IMR-90 (cell line): Measurements from ENCODE around the gene DNMT3A. TPM values are rescaled to one million over a fixed set of nuclear protein-coding genes. Genes with fewer than 3 reads are reported as not detected.

Experiments used
- ATAC-seq: fragments of 200-7000 bp; cut with Tn5 transposase; 2 replicates; pipeline ENCODE4 v1.9.1; 2020; ENCODE audit warnings: low read depth, mild to moderate bottlenecking, moderate library complexity
- BruUV-seq: library from RNA; stranded (reverse); fragments of 400-500 nt; replicated peaks from 2 replicates; lab custom pipeline; 2021; lab: Mats Ljungman, UMichigan
- CTCF ChIA-PET: fragments of 300-600 bp; formaldehyde crosslinking; extraction: SDS; loops from one replicate; lab custom pipeline; 2021; ENCODE audit warnings: antibody characterized with exemption; lab: Yijun Ruan, JAX
- POLR2A ChIA-PET: fragments of 300-600 bp; sonication (Branson Sonifier 250); formaldehyde crosslinking; loops from one replicate; lab custom pipeline; 2022; ENCODE audit warnings: antibody characterized with exemption; ENCODE audit not compliant: unreplicated experiment; lab: Charles Lee
- DNase-seq: peaks from one replicate; pipeline ENCODE4 v3.0.0; 2013
- H2AFZ ChIP-seq: replicated peaks from 2 replicates; pipeline ENCODE3; 2013; ENCODE audit warnings: low read length, mild to moderate bottlenecking; ENCODE audit not compliant: poor library complexity
- H2AK5ac ChIP-seq: 2 replicates; pipeline ENCODE4 v1.6.1; 2013; ENCODE audit warnings: low read depth, low read length, inconsistent platforms
- H2AK9ac ChIP-seq: replicated peaks from 2 replicates; pipeline ENCODE3; 2013; ENCODE audit warnings: mild to moderate bottlenecking, low read depth, low read length, moderate library complexity; ENCODE audit not compliant: poor library complexity
- H2BK120ac ChIP-seq: 2 replicates; pipeline ENCODE4 v1.6.1; 2013; ENCODE audit warnings: low read depth, low read length, inconsistent platforms
- H2BK15ac ChIP-seq: 3 replicates; pipeline ENCODE4 v1.6.1; 2013; ENCODE audit warnings: low read depth, low read length, inconsistent platforms
- H2BK20ac ChIP-seq: 2 replicates; pipeline ENCODE4 v1.6.1; 2013; ENCODE audit warnings: low read depth, mild to moderate bottlenecking, inconsistent platforms, low read length, moderate library complexity
- H2BK5ac ChIP-seq: 2 replicates; pipeline ENCODE4 v1.6.1; 2013; ENCODE audit warnings: mild to moderate bottlenecking, low read depth, low read length, inconsistent platforms; ENCODE audit not compliant: poor library complexity, severe bottlenecking
- H3K14ac ChIP-seq: replicated peaks from 2 replicates; pipeline ENCODE4 v1.6.1; 2013; ENCODE audit warnings: low read depth, low read length, inconsistent platforms
- H3K18ac ChIP-seq: 2 replicates; pipeline ENCODE4 v1.6.1; 2013; ENCODE audit warnings: low read depth, low read length, control low read depth
- H3K23ac ChIP-seq: 2 replicates; pipeline ENCODE4 v1.6.1; 2013; ENCODE audit warnings: low read depth, low read length, inconsistent platforms
- H3K27ac ChIP-seq: 2 replicates; pipeline ENCODE4 v1.5.1; 2013; ENCODE audit warnings: mild to moderate bottlenecking, control low read depth, low read length; ENCODE audit not compliant: insufficient read depth
- H3K27me3 ChIP-seq: 2 replicates; pipeline ENCODE4 v1.6.1; 2013; ENCODE audit warnings: low read length; ENCODE audit not compliant: control insufficient read depth, insufficient read depth
- H3K36me3 ChIP-seq: 2 replicates; pipeline ENCODE4 v1.6.1; 2013; ENCODE audit warnings: low read length, mixed read lengths; ENCODE audit not compliant: control insufficient read depth, insufficient read depth
- H3K4ac ChIP-seq: 2 replicates; pipeline ENCODE4 v1.6.1; 2013; ENCODE audit warnings: low read depth, low read length, inconsistent platforms
- H3K4me1 ChIP-seq: 2 replicates; pipeline ENCODE4 v1.6.1; 2013; ENCODE audit warnings: low read length, mixed read lengths; ENCODE audit not compliant: control insufficient read depth, insufficient read depth
- H3K4me2 ChIP-seq: 2 replicates; pipeline ENCODE4 v1.6.1; 2013; ENCODE audit warnings: low read depth, mild to moderate bottlenecking, control low read depth, low read length, moderate library complexity
- H3K4me3 ChIP-seq: 2 replicates; pipeline ENCODE4 v1.5.1; 2013; ENCODE audit warnings: low read depth, mild to moderate bottlenecking, control low read depth, low read length, moderate library complexity; ENCODE audit not compliant: insufficient read depth
- H3K56ac ChIP-seq: 2 replicates; pipeline ENCODE4 v1.6.1; 2013; ENCODE audit warnings: low read length, inconsistent platforms; ENCODE audit not compliant: insufficient read depth; ENCODE audit errors: extremely low read depth
- H3K79me1 ChIP-seq, 2 experiments: 2 replicates each; pipeline ENCODE4 v1.6.1; 2013; ENCODE audit warnings: low read length in 2 of 2, inconsistent platforms in 1 of 2, low read depth in 1 of 2
- H3K9ac ChIP-seq: 2 replicates; pipeline ENCODE4 v1.6.1; 2013; ENCODE audit warnings: low read depth, low read length, control low read depth
- H3K9me1 ChIP-seq: 2 replicates; pipeline ENCODE4 v1.6.1; 2013; ENCODE audit warnings: low read length, inconsistent platforms; ENCODE audit not compliant: insufficient read depth
- H3K9me3 ChIP-seq: 2 replicates; pipeline ENCODE4 v1.6.1; 2013; ENCODE audit warnings: low read length; ENCODE audit not compliant: control insufficient read depth, insufficient read depth
- H4K20me1 ChIP-seq: 2 replicates; pipeline ENCODE4 v1.6.1; 2013; ENCODE audit warnings: low read length, inconsistent platforms; ENCODE audit not compliant: insufficient read depth
- H4K5ac ChIP-seq: 2 replicates; pipeline ENCODE4 v1.6.1; 2013; ENCODE audit warnings: mild to moderate bottlenecking, low read depth, low read length, control low read depth
- H4K8ac ChIP-seq, 2 experiments: 2 replicates each; pipeline ENCODE4 v1.6.1; 2013; ENCODE audit warnings: low read depth in 2 of 2, low read length in 2 of 2, control low read depth in 1 of 2, inconsistent platforms in 1 of 2
- H4K91ac ChIP-seq: 2 replicates; pipeline ENCODE4 v1.6.1; 2013; ENCODE audit warnings: low read depth, low read length, inconsistent platforms; ENCODE audit not compliant: insufficient read depth
- MAFK ChIP-seq: IDR thresholded peaks from 2 replicates; pipeline ENCODE4 v1.6.1; 2012; ENCODE audit warnings: low read depth, low read length, improper control_type of control experiment
- NFE2L2 ChIP-seq: fragments of 150-350 bp; IDR thresholded peaks from 2 replicates; pipeline ENCODE4 v1.6.1; 2016; ENCODE audit warnings: low read depth, mild to moderate bottlenecking, low read length
- WGBS, 2 experiments: methylation state at CpG; one replicate each; pipeline versions ENCODE4 v1.1.5 to v1.1.7; 2013; ENCODE audit warnings: missing lambda C conversion rate in 2 of 2; ENCODE audit not compliant: insufficient read length in 1 of 2; ENCODE audit errors: extremely low coverage in 2 of 2; 5-methylcytosine and 5-hydroxymethylcytosine counted together
- dilution Hi-C: fragments of 300-500 bp; cut with HindIII; formaldehyde crosslinking; loops from one replicate; pipeline ENCODE4 v1.14.3; 2018; ENCODE audit warnings: low sequenced_read_pairs; ENCODE audit not compliant: unreplicated experiment
- in situ Hi-C: fragments of 300-500 bp; cut with MboI; formaldehyde crosslinking; loops from 3 replicates; pipeline ENCODE4 v1.14.3; 2019; ENCODE audit warnings: low sequenced_read_pairs, inconsistent platforms, mixed read lengths
- intact Hi-C: fragments of 100-400 bp; cut with micrococcal nuclease; formaldehyde crosslinking; loops from 2 replicates; pipeline ENCODE4 v1.10.0; 2022
- polyA plus RNA-seq, 3 experiments: library from polyadenylated mRNA; depleted of rRNA; stranded (reverse); fragments of >200 nt; gene quantifications; 2 replicates each; pipeline ENCODE4 v1.2.3, GENCODE V29; 2012; ENCODE audit warnings: low replicate concordance in 1 of 3
- total RNA-seq: library from RNA; depleted of rRNA; stranded (reverse); fragments of >200 nt; gene quantifications from 2 replicates; pipeline ENCODE4 v1.2.3, GENCODE V29; 2012
- TF ChIP-seq, protein P1 (sequence below): fragments of 150-350 bp; IDR thresholded peaks from 2 replicates; pipeline ENCODE4 v1.6.1; 2017; ENCODE audit warnings: mild to moderate bottlenecking, antibody characterized with exemption, low read length, low read depth

The DNMT3A gene
- total and polyA plus RNA-seq, 2 of the 4 experiments (the other 2 are of a cell fraction) = 4.4 to 9.7 TPM

GRCh38 chr2:25220313-25220712 is 121.4 kb downstream of the DNMT3A start:
- no peaks in the 10 kb centered on the region for H3K36me3 ChIP-seq
- H2AFZ ChIP-seq = no peak overlapping the region
- no peak overlapping the region for H3K14ac ChIP-seq
- BruUV-seq = no TSS peak
- H3K9me1 ChIP-seq = no peaks in the 10 kb centered on the region
- H2BK120ac ChIP-seq = no peak overlapping the region
- no peaks in the 10 kb centered on the region for H3K79me1 ChIP-seq
- peaks cover 2% of the 10 kb centered on the region; the same call in 1 of the 2 replicates for H3K27me3 ChIP-seq
- ChIA-PET POLR2A (interaction anchor here (0.6 kb wide), 1 partner anchor 29 kb away, joined by 6 read pairs; no protein-coding TSS in a partner anchor), CTCF (no interaction called here)
- no peak overlapping the region for H2AK5ac ChIP-seq
- no peak overlapping the region for H2BK5ac ChIP-seq
- no peak for ATAC-seq
- no peak for DNase-seq
- no peak overlapping the region for H4K91ac ChIP-seq
- H3K9me3 ChIP-seq = no peaks in the 10 kb centered on the region
- dilution Hi-C loops = no loop called here
- no peak overlapping the region for H2BK15ac ChIP-seq
- H3K4me1 ChIP-seq = no peaks in the 10 kb centered on the region
- no peak for TF ChIP-seq MAFK
- no peak for TF ChIP-seq NFE2L2
- TF ChIP-seq, protein P1, sequence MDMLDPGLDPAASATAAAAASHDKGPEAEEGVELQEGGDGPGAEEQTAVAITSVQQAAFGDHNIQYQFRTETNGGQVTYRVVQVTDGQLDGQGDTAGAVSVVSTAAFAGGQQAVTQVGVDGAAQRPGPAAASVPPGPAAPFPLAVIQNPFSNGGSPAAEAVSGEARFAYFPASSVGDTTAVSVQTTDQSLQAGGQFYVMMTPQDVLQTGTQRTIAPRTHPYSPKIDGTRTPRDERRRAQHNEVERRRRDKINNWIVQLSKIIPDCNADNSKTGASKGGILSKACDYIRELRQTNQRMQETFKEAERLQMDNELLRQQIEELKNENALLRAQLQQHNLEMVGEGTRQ = no peak
- H3K4me2 ChIP-seq = no peak overlapping the region
- no peak overlapping the region for H3K4ac ChIP-seq
- H2AK9ac ChIP-seq = no peak overlapping the region
- no peak overlapping the region for H4K5ac ChIP-seq
- H3K4me3 ChIP-seq = no peak overlapping the region
- H3K27ac ChIP-seq = no peak overlapping the region
- H3K56ac ChIP-seq = no peak overlapping the region
- intact Hi-C loops = no loop called here
- no peak overlapping the region for H4K8ac ChIP-seq
- no peak overlapping the region for H3K23ac ChIP-seq
- WGBS, 2 experiments = 63% methylated on average over 2 of the region's 3 CpGs; no CpG with 5 or more reads in 1 of the 2 experiments
- H2BK20ac ChIP-seq = no peak overlapping the region
- H3K9ac ChIP-seq = no peak overlapping the region
- H4K20me1 ChIP-seq = no peaks in the 10 kb centered on the region; the same call in 1 of the 2 replicates
- H3K18ac ChIP-seq = no peak overlapping the region
- in situ Hi-C loops = no loop called here
